ENCODE data around the gene ELAVL3.
"Not testable (repeated sequence)": the region's sequence is repeated elsewhere in the genome, so short reads cannot be mapped to it uniquely, and the experiment has no call there.

Gene ELAVL3

DNA sequence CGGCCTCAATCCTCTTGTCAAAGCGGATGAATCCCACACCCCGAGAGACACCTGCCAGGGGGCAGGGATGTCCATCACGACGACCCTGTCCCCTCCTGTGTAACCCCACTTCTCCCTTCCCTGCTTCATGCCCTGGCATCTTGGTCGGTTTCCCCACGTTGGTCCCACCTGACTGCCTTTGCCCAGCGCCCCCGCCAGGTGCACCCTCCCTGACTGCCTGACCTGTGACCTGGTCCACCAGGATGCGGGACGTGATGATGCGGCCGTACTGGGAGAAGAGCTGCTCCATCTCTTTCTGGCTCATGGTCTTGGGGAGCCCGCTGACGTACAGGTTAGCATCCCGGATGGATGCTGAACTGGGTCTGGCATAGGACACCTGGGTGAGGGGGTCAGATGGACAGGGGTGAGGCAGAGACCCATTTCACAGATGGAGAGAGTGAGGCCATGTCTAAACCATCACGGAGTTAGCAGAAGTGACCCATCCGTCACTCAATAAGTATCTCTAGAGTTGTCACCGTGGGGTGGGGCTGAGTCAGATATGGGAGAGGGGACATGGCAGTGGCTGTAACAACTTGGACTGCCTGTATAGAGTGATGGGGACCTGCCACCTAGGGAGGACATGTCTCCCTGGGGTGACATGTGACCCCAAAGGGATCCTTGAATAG lies 22.5 kb downstream of the ELAVL3 start:
- Mint-ChIP-seq H3K36me3 (no peaks in the 10 kb centered on the region), H3K4me1 (no peaks in the 10 kb centered on the region), H3K4me3 (no peak overlapping the region), H3K27me3 (peaks cover 12 to 31% of the 10 kb centered on the region in 2 donors), H3K9me3 (no peaks in the 10 kb centered on the region), H3K27ac (no peak overlapping the region)
- no peak for DNase-seq
- no peak for ATAC-seq (replicated peaks)

DNA sequence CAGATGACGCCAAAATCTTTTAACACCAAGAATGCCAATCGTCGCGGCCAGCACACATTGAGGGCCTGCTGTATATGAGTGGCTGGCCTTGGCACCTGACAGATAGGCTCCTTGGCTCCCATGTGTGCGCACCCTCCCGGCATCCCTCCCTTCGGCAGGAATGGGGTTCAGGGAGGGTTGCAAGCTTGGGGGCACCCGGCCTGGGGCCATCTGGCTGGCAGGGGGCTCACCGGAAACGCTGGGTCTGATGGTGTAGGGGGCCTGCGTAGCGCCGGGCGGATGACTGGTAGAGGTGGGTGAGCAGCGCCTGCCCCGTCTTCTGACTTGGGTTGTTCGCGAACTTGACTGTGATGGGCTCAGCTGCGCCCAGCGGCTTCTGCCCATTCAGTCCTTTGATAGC lies 23.0 kb downstream of the ELAVL3 start:
- no peak overlapping the region for H3K4me3 Mint-ChIP-seq
- H3K27me3 Mint-ChIP-seq: peaks cover 12 to 31% of the 10 kb centered on the region in 2 donors
- H3K4me1 Mint-ChIP-seq: no peaks in the 10 kb centered on the region
- H3K36me3 Mint-ChIP-seq: no peaks in the 10 kb centered on the region
- no peaks in the 10 kb centered on the region for H3K9me3 Mint-ChIP-seq
- ATAC-seq (replicated peaks) (no peak), DNase-seq (no peak)
- no peak overlapping the region for H3K27ac Mint-ChIP-seq

DNA sequence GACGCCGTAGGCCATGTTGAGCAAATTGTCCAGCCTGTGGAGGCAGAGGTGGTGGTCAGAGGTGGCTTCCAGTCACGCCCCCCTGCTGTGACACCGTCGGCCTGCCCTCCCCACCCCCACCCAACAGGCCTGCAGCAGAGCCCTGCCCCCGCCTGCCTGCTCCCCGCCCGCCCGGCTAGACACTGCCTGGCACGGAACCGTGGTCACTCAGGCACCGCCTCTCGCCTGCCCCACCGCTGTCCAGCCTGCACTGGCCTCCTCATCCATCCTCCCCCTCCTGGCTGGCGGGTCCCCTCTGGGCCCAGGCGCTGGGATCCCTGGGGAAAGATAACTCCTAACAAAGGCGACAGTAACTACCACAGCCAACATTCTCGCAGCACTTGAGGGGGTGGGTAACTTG lies 23.7 kb downstream of the ELAVL3 start:
- Mint-ChIP-seq H3K27ac (no peak overlapping the region), H3K4me3 (no peak overlapping the region)
- no peak for DNase-seq

DNA sequence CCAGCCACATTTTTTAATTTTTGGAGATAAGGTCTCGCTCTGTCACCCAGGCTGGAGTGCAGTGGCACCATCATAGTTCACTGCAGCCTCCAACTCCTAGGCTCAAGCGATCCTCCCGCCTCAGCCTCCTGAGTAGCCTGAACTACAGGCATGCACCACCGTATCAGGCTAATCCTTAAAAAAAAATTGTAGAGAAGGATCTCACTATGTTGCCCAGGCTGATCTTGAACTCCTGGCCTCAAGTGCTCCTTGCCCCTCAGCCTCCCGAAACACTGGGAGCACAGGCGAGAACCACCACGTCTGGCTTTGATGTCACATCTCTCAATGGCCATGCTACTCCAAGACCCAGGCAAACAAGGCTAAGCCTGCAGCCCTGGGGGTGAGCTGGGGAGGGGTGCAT lies 24.2 kb downstream of the ELAVL3 start:
- Mint-ChIP-seq H3K4me1 (peaks cover 0 to 2% of the 10 kb centered on the region in 2 donors), H3K27me3 (peaks cover 12 to 31% of the 10 kb centered on the region in 2 donors), H3K9me3 (no peaks in the 10 kb centered on the region), H3K4me3 (no peak overlapping the region), H3K36me3 (no peaks in the 10 kb centered on the region), H3K27ac (no peak overlapping the region)
- no peak for DNase-seq
- ATAC-seq (replicated peaks): no peak

More for the DNA sequence above, 23.7 kb downstream of the ELAVL3 start:
- Mint-ChIP-seq H3K4me1 (peaks cover 0 to 2% of the 10 kb centered on the region in 2 donors), H3K9me3 (no peaks in the 10 kb centered on the region), H3K27me3 (peaks cover 12 to 31% of the 10 kb centered on the region in 2 donors), H3K36me3 (no peaks in the 10 kb centered on the region)
- no peak for ATAC-seq (replicated peaks)

DNA sequence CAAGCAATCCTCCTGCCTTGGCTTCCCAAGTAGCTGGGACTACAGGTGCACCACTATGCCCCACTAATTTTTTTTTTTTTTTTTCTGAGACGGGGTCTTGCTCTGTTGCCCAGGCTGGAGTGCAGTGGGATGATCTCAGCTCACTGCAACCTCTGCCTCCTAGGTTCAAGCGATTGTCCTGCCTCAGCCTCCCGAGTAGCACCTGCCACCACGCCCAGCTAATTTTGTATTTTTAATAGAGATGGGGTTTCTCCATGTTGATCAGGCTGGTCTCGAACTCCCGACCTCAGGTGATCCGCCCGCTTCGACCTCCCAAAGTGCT lies 25.7 kb downstream of the ELAVL3 start:
- ATAC-seq (replicated peaks); H3K27ac Mint-ChIP-seq; H3K4me1 Mint-ChIP-seq; H3K36me3 Mint-ChIP-seq; H3K4me3 Mint-ChIP-seq; DNase-seq; H3K9me3 Mint-ChIP-seq: not testable (repeated sequence)
- peaks cover 7 to 22% of the 10 kb centered on the region in 2 donors for H3K27me3 Mint-ChIP-seq

DNA sequence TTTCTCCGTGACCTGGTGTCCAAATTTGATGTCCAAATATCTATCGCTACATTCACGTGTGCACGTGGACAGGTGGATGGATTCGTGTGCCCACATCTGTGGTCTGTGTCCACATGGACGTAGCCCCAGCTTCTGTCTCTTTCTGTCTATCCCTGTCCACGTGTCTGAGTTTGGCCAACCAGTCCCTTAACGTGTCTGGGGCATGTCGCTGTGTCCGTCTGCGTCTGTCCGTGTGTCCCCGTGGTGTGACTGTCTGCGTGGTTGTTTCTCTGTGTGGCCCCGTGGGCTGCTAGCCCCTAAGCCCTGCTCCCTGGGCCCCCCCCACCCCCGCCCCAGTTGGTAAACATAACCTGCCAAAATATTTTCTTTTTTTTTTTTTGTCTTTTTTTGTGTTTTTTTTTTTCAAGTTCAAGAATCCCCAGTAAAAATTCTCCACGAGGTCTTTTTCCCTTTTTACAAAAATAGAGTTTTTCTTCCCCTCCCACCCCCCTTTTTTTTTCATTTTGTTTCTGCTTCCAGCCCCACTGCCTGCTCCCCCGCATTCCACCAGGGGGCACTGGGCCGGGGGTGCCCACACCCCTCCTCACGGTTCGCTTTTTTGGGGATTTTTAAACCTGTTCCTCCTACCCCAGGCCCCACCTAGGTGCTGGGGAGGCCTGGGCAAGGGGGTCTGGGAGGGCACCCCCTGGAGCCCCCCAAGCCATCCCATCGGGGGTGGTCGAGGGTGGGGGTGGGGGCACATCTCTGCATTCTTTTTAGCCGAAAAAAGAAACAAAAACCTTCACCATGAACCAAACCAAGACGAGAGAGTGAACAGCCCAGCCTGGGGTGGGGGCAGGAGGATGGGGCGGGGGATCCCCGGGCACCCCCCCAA lies 27.1 kb downstream of the ELAVL3 start:
- Mint-ChIP-seq H3K9me3 (no peaks in the 10 kb centered on the region), H3K36me3 (peaks cover 14 to 20% of the 10 kb centered on the region in 2 donors), H3K27ac (no peak overlapping the region), H3K4me3 (no peak overlapping the region), H3K27me3 (peaks cover 0 to 15% of the 10 kb centered on the region in 2 donors), H3K4me1 (peaks cover 0 to 2% of the 10 kb centered on the region in 2 donors)
- DNase-seq (no peak), ATAC-seq (replicated peaks) (peak in 1 of 2 donors; percentile 34)

DNA sequence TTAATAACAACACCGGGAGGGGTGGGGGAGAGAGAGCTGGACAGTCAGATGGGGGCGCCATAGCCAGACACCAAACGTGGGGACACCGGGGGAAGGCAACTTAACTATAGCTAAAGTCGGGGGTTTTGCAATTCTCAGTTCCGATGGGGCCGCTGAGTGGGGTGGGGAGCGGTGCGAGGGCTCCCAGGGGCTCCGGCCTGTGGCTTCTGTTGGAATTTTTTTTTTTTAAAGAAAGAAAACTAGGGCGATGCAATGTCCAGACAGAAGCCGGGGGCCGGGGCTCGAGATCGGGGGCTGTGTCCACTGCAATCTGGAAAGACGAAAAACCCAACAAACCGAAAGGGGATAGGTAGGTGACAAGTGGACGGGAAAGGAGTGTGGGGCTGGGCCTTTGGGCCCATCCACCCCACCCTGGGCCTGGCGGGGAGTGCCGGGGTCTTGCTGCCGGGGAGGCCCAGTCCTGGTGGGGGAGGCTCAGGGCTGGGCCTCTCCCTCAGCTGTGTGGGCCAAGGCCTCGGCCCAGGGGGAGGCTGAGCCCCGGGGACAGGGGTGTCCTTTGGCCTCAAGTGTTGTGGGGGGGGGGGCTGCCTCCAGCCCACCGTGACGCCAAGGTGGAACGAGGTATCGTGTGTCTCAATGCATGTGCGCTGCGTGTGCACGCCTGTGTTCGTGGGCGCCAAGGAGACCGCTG lies 28.1 kb downstream of the ELAVL3 start:
- Mint-ChIP-seq H3K4me3 (no peak overlapping the region), H3K27ac (no peak overlapping the region)
- no peak for ATAC-seq (replicated peaks)

DNA sequence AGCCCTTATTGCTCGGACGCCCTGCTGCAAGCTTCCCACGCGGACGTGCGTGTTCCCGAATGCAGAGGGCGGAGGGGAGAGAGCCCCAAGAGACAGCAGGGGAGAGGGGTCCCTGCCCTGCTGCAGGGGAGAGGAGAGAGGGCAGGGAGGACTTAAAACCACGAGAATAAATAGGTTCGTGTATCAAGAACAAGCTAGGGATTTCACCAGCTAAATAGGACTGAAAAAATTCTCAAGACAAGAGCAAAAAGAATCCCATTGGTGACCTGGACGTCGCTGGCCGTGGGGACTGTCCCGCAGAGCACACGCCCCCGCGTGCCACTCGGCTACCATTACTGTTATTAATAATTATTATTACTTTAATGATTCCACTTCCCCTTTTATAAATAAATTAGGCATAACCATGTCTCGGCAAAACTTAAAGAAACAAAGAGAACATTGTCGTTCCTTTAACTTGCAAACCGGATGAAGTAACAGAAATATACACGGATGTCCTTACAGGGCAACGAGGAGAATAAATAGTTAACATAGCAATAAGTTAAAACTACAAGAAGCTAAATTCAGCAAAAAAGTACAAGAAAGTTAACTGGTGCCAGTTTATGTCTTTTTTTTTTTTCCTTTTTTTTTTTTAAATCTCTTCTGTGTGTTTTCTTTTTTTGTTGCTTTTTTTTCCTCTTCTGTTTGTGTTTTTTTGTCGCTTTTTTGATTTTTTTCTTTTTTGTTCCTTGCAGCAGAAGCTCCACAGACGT lies 28.8 kb downstream of the ELAVL3 start:
- DNase-seq: no peak
- Mint-ChIP-seq H3K27me3 (no peaks in the 10 kb centered on the region), H3K4me3 (no peak overlapping the region), H3K36me3 (peaks cover 22 to 31% of the 10 kb centered on the region in 2 donors), H3K9me3 (no peaks in the 10 kb centered on the region), H3K4me1 (peaks cover 0 to 2% of the 10 kb centered on the region in 2 donors), H3K27ac (no peak overlapping the region)
- ATAC-seq (replicated peaks): peak in 1 of 2 donors; percentile 29

More for the DNA sequence above, 28.1 kb downstream of the ELAVL3 start:
- H3K27me3 Mint-ChIP-seq: peaks cover 0 to 6% of the 10 kb centered on the region in 2 donors
- H3K9me3 Mint-ChIP-seq: no peaks in the 10 kb centered on the region
- H3K4me1 Mint-ChIP-seq: peaks cover 0 to 2% of the 10 kb centered on the region in 2 donors
- no peak for DNase-seq
- H3K36me3 Mint-ChIP-seq: peaks cover 19 to 27% of the 10 kb centered on the region in 2 donors

DNA sequence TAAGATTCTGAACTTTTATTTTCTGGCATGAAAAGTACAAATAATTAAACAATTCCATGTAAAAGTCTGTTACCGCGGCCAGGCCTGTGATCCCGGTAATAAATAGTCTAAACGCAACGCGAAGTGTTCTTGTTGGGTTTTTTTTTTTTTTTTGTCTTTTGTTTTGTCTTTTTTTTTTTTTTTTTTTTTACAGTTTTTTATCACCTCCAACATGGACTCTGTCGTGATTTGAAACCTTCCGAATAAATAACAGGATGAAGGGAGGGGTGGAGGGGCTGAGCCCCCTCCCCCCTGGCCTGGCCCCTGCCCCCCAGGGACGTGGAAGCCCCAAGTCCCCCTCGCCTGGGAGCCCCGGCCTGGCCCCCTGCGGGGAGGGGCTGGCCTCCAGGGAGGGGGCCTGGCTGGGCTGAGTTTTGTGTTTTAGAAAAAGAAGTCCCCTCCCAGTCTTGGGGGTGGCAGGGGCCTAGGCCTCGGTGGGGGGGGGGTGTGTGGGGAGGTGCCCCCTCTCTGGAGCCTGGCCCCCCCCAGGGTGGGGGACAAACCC lies 29.4 kb downstream of the ELAVL3 start:
- H3K9me3 Mint-ChIP-seq: no peaks in the 10 kb centered on the region
- H3K27ac Mint-ChIP-seq: no peak overlapping the region
- peaks cover 22 to 36% of the 10 kb centered on the region in 2 donors for H3K36me3 Mint-ChIP-seq
- DNase-seq (no peak), ATAC-seq (replicated peaks) (no peak)
- H3K4me3 Mint-ChIP-seq: no peak overlapping the region
- H3K4me1 Mint-ChIP-seq: peaks cover 0 to 4% of the 10 kb centered on the region in 2 donors
- H3K27me3 Mint-ChIP-seq: no peaks in the 10 kb centered on the region

DNA sequence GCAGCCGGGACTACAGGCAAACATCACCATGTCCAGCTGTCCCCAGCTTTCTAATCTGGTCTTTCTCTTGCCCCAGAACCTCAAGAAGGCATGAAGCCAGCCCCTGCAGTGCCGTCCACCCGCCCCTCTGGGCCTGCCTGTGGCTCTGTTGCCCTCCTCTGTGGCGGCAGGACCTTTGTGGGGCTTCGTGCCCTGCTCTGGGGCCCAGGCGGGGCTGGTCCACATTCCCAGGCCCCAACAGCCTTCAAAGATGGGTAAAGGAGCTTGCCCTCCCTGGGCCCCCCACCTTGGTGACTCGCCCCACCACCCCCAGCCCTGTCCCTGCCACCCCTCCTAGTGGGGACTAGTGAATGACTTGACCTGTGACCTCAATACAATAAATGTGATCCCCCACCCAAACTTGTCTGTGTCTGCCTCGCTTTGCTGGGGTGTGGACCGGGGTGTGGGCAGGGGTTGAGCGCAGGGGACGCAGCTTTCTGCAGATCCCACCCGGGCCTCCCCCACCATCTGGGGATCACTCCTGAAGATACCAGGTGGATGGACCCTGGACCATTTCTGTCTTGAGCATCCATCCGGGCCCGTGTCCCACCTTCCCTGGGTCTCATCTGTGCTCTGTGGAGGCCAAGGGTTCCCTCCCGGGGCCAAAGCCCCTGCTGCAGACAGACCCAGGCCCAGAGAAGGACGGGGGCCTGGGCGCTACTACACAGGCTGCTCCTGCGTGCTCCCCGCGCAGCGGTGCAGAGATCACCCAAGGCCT lies 30.1 kb downstream of the ELAVL3 start:
- no peak overlapping the region for H3K27ac Mint-ChIP-seq
- H3K36me3 Mint-ChIP-seq: peaks cover 22 to 36% of the 10 kb centered on the region in 2 donors
- no peaks in the 10 kb centered on the region for H3K9me3 Mint-ChIP-seq

DNA sequence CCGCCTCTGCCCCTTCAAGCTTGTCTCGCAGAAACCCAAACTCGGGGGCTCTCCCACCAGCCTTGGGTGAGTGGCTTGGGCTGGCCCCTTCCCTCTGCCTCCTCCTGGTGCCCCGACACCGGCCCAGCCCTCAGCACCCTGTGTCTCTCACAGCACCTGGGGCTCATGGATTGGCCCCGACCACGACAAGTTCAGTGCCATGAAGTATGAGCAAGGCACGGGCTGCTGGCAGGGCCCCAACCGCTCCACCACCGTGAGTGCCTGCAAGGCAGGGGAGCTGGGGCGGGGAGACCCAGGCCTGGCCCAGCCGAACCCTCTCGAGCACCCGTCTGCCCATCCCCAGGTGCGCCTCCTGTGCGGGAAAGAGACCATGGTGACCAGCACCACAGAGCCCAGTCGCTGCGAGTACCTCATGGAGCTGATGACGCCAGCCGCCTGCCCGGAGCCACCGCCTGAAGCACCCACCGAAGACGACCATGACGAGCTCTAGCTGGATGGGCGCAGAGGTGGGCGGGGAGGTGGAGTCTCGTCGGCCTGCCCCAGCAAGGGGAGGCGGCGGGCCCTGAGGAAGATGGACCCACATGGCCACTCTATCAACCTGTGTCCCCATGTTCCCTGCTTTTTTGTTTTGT lies 31.8 kb downstream of the ELAVL3 start:
- H3K27me3 Mint-ChIP-seq: no peaks in the 10 kb centered on the region
- peaks cover 26 to 52% of the 10 kb centered on the region in 2 donors for H3K36me3 Mint-ChIP-seq
- H3K27ac Mint-ChIP-seq: no peak overlapping the region
- H3K4me1 Mint-ChIP-seq: peaks cover 3 to 10% of the 10 kb centered on the region in 2 donors
- no peak overlapping the region for H3K4me3 Mint-ChIP-seq
- H3K9me3 Mint-ChIP-seq: no peaks in the 10 kb centered on the region
- ATAC-seq (replicated peaks) (no peak), DNase-seq (no peak)

More for the DNA sequence above, 30.1 kb downstream of the ELAVL3 start:
- no peak overlapping the region for H3K4me3 Mint-ChIP-seq
- ATAC-seq (replicated peaks) (no peak), DNase-seq (no peak)
- no peaks in the 10 kb centered on the region for H3K27me3 Mint-ChIP-seq
- H3K4me1 Mint-ChIP-seq: peaks cover 0 to 4% of the 10 kb centered on the region in 2 donors

DNA sequence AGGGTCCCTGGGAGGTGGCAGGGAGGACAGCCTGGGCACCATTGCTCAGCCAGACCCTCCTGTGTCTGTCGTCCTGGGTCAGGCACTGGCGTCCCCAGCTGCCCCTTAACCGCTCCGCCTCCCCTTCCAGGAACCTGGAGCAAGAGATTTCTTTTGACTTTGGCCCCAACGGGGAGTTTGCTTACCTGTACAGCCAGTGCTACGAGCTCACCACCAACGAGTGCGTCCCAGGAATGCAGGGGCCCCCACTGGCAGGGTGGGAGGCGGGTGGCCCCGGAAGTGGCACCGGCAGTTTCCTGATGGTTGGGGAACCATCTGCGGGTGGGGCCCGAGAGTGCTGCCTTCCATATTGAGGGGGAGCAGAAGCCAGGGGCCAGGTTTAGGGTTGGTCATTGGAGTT lies 32.4 kb downstream of the ELAVL3 start:
- H3K4me1 Mint-ChIP-seq: peaks cover 5 to 11% of the 10 kb centered on the region in 2 donors
- peak overlapping the region; percentile 37 for H3K27ac Mint-ChIP-seq
- ATAC-seq (replicated peaks): no peak
- no peaks in the 10 kb centered on the region for H3K9me3 Mint-ChIP-seq
- DNase-seq: no peak
- no peaks in the 10 kb centered on the region for H3K27me3 Mint-ChIP-seq
- H3K36me3 Mint-ChIP-seq: peaks cover 28 to 54% of the 10 kb centered on the region in 2 donors
- no peak overlapping the region for H3K4me3 Mint-ChIP-seq
